ENCODE measurements around the gene FXR2. TPM values are rescaled to one million over a fixed set of nuclear protein-coding genes. Genes with fewer than 3 reads are reported as not detected.
A peak's percentile ranks its signal among the peaks of the same experiment; 100 is the strongest.

Gene FXR2
- total RNA-seq, 4 donors from 2014 or later = 17.2 to 24.0 (median 20.6) TPM

GRCh38 chr17:7589204-7589868, 25.4 kb downstream of the FXR2 start:
- H3K27me3 ChIP-seq = no peaks in the 10 kb centered on the region
- intact Hi-C loops (cut with DNase I) = no loop called here
- DNase-seq = no peak
- WGBS, 2 donors = 26% methylated on average over 4 of the region's 56 CpGs; no CpG with 5 or more reads in 1 of the 2 donors
- TF ChIP-seq CTCF (IDR thresholded peaks at IDR 0.05) (peak; percentile 77 to 96 (median 86)), POLR2A (IDR thresholded peaks at IDR 0.05) (peak in 3 of 4 donors; percentile 6 to 46 (median 32))
- H3K27ac ChIP-seq = peak overlapping the region; percentile 90 to 96 (median 96)
- H3K4me1 ChIP-seq = peaks cover 31 to 73% (median 39%) of the 10 kb centered on the region in 3 donors
- no peaks in the 10 kb centered on the region for H3K9me3 ChIP-seq
- peak overlapping the region; percentile 64 to 76 (median 68) for H3K4me3 ChIP-seq
- H3K36me3 ChIP-seq = peaks cover 29 to 65% (median 39%) of the 10 kb centered on the region in 3 donors

- Histone ChIP-seq H3K36me3 (peaks cover 27 to 59% (median 32%) of the 10 kb centered on the region in 3 donors), H3K9me3 (no peaks in the 10 kb centered on the region), H3K27me3 (no peaks in the 10 kb centered on the region), H3K4me1 (peaks cover 32 to 76% (median 40%) of the 10 kb centered on the region in 3 donors), H3K4me3 (peak overlapping the region; percentile 64 to 76 (median 68)), H3K27ac (peak overlapping the region; percentile 90 to 96 (median 96))
- TF ChIP-seq POLR2A (IDR thresholded peaks at IDR 0.05) = no peak
- TF ChIP-seq CTCF (IDR thresholded peaks at IDR 0.05) = no peak
- no peak for DNase-seq
- intact Hi-C loops (cut with DNase I) = no loop called here
- WGBS, 2 donors = 30 to 57% methylated on average over 7 to 8 of the region's 30 CpGs
Observed at GRCh38 chr17:7588553-7589203, 26.0 kb downstream of the FXR2 start.

- intact Hi-C loops (cut with DNase I) = no loop called here
Observed at GRCh38 chr17:7587420-7588151, 27.1 kb downstream of the FXR2 start.

GRCh38 chr17:7586673-7587419, 27.9 kb downstream of the FXR2 start:
- no peak for DNase-seq
- WGBS, 2 donors = 38 to 54% methylated on average over 6 to 8 of the region's 9 CpGs

More at GRCh38 chr17:7587420-7588151, 27.1 kb downstream of the FXR2 start:
- H3K27me3 ChIP-seq = no peaks in the 10 kb centered on the region
- H3K36me3 ChIP-seq = peaks cover 17 to 49% (median 21%) of the 10 kb centered on the region in 3 donors
- no peak for DNase-seq
- peak overlapping the region; percentile 90 to 96 (median 96) for H3K27ac ChIP-seq
- no peaks in the 10 kb centered on the region for H3K9me3 ChIP-seq
- H3K4me1 ChIP-seq = peaks cover 40 to 85% (median 48%) of the 10 kb centered on the region in 3 donors
- H3K4me3 ChIP-seq = peak overlapping the region; percentile 64 to 76 (median 68)
- 38 to 58% methylated on average over 6 to 9 of the region's 12 CpGs for WGBS, 2 donors
- TF ChIP-seq CTCF (IDR thresholded peaks at IDR 0.05) = no peak
- TF ChIP-seq POLR2A (IDR thresholded peaks at IDR 0.05) = peak in 1 of 4 donors; percentile 49

More at GRCh38 chr17:7586673-7587419, 27.9 kb downstream of the FXR2 start:
- Histone ChIP-seq H3K27me3 (no peaks in the 10 kb centered on the region), H3K4me3 (peak overlapping the region in 3 of 4 donors; percentile 64 to 76 (median 69)), H3K27ac (peak overlapping the region; percentile 90 to 96 (median 96)), H3K9me3 (no peaks in the 10 kb centered on the region), H3K4me1 (peaks cover 47 to 93% (median 56%) of the 10 kb centered on the region in 3 donors), H3K36me3 (peaks cover 10 to 49% (median 16%) of the 10 kb centered on the region in 3 donors)
- TF ChIP-seq POLR2A (IDR thresholded peaks at IDR 0.05) (no peak), CTCF (IDR thresholded peaks at IDR 0.05) (peak in 5 of 6 experiments; percentile 30 to 72 (median 52))
- intact Hi-C loops (cut with DNase I) = no loop called here

Data from esophagus squamous epithelium (tissue), 5 donors.